NCI-H2196 treated with DMSO at 0.1 percent for 48 hours (cell line): ENCODE measurements around the gene SLC9A9.
"Not testable (repeated sequence)": the region's sequence is repeated elsewhere in the genome, so short reads cannot be mapped to it uniquely, and the experiment has no call there.

Experiments used
- DNase-seq: peaks from one replicate; lab custom pipeline; 2025; ENCODE audit not compliant: unreplicated experiment; lab: John Stamatoyannopoulos, UW

Gene SLC9A9

DNA sequence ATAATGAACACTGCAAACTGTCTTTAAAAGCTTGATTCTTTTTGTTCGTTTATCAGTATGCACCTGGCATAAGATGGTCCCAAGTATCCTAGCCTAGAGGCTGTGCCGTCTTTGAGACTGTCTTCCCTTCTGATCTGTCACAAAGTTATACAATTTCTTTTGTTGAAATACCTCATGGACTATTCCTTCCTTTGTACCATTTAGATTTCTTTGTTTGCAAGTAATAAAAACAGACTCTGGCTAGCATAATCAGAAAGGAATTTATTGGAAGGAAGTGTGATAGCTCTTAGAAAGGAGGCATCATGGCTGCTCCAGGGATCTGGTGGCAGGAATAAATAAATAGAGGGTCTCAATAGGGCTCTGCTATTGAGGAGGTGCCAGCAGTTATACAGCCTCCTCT lies 280.4 kb downstream of the SLC9A9 start:
- DNase-seq: no peak

DNA sequence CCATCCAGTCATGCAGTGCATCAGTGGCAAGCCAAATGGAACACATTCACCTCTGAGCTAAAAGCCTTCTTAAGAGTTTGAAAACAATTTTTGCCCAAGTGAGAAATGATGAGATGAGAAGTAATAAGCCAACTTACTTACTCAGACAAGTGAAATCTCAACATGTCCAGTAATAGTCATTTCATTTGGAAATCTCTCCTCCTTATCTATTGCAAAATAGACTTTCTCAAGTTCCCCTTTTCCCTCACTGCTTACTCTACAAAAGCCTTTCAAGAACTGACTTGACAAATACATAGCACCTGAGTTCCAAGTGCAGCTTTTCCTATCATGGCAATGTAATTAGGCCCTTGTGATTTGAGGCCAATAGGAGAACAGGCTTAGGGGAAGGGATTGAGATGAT lies 282.3 kb downstream of the SLC9A9 start:
- no peak for DNase-seq

DNA sequence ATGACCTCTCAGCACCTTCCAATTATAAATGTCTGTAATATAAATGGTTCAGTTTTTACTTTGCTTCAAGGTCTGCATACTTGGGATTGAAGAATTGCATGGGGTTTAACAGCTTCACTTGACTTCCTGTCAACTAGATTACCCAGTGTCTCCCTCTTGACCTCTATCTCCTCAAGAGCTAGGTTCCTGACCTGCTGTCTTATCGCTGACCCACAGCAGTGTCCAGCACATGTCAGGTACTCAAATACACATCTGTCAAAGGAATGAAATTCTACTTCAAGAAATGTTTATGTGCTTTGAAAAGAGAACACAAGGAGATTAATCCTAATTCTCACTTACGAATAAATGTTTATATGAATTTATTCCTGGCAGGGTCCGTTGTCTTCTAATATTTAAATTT lies 284.5 kb downstream of the SLC9A9 start:
- DNase-seq: no peak

GRCh38 chr3:143562789-143563188 lies 285.5 kb downstream of the SLC9A9 start:
- no peak for DNase-seq

- DNase-seq: no peak
Observed at GRCh38 chr3:143559296-143559695, 289.0 kb downstream of the SLC9A9 start.

GRCh38 chr3:143552851-143553250 lies 295.4 kb downstream of the SLC9A9 start:
- DNase-seq: no peak

DNA sequence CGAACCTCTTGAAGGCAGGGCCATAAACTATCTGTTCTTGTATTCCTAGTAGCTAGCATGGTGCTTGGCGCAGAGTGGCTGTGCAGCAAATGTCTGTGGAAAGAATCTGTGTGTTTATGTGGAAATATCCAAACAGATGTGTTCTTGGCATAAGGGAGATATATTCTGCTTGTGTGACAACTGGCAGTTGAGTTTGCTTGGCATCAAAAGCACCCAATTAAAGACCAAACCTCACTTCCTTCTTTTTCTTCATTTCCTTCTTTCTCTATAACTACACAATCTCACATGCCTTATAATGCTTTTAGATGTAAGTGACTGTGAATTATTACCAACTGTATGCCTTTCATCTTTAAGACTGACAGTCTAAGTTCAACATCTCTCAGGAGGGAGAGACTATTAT lies 296.5 kb downstream of the SLC9A9 start:
- no peak for DNase-seq

DNA sequence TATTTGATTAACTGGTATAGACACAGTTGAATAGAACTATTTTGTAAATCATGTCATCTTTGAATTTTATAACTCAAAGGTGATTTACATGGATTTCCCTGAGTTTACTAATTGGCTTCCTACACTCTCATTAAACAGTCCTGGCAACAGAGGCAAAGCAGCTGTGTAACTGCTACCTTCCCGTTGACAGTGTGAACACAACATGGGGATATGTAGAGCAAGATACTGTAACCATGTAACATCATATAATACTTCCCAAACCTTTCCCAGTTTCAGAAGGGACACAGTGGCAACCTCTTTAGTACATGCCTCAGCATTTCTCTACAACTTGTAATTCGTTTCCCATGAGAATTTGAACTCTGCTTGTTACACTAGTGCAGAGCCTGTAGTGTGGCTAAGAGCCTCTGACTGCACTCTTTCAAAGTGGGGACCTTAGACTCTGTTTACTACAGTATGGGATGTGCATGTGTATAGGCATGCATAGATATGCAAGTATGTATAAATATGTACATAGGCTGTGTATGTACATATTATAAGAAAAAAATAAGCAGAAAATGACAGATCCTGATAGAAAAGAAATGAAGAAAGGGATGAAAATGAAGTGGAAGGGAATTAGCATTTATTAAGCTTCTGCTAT lies 299.3 kb downstream of the SLC9A9 start:
- DNase-seq: no peak

- no peak for DNase-seq
Observed at GRCh38 chr3:143548393-143548792, 299.9 kb downstream of the SLC9A9 start.

DNA sequence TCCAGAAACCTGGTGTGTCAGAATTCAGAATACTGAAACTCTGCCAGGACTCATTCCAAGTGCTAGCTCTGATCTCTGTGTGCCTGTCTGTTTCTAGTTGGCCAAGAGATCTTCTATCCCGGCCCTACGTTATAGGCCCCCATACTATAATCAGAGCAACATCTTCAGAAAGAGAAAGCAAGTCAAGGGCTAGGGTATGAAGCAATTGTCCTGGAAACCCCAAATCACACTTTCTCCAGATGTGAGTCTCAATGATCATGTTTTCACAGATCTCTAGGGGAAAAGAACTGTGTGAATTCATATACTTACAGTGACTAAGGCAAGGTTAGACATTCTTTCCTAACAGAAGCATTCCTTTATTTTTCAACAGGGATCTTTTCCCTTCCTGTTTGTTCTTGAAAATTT lies 309.7 kb downstream of the SLC9A9 start:
- DNase-seq: no peak

DNA sequence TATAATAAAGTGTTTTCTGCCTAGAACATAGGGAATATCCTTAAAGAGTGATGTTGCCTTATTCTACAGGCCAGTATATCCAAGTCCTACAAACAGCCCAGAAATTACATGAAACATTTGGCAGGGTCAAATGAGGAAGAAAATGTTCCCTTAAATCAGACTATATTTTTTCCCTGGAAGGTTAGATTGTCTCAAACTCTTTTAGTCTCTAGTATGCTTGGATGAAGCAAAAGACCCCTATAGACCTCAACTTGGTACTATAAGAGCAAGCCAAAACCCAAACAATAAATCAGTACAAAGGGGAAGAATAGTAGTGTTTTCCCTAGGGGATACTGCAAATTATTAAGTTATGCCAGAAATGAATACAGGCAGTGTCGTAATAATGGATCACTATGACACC lies 310.2 kb downstream of the SLC9A9 start:
- DNase-seq: no peak

DNA sequence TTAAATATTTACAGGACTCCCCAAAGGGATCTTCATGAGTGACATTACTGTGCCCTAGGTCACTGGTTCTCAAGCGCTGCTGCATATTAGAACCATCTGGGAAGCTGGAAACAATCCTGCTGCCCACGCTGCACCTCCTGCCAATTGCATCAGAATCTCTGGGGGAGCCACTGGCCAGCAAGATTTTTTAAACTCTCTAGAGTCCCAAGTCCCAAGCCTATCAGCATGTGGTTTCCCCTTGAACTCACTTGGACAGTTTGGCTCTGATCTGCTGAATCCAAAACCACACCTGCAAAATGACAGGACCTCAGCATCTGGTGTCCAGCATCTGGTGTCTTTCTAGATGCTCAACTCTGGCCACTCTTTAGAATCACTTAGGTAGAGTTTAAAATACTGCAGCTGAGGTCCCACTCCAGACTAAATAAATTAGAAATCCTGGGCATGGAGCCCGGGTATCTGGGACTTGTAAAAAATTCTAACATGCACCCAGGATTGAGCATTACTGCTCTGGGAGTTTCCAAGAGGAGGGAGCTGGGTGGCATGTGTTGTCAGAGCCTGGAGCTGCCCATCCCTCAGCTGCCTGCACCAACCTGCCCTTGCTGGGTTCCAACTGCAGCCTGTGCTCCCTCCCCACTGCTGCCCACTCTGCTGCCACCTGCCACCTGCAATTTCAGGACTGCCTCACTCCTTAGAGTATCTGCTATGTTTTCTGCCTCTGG lies 311.3 kb downstream of the SLC9A9 start:
- no peak for DNase-seq

GRCh38 chr3:143535994-143536784 lies 312.1 kb downstream of the SLC9A9 start:
- DNase-seq: no peak

GRCh38 chr3:143533391-143533790 lies 314.9 kb downstream of the SLC9A9 start:
- DNase-seq: no peak

DNA sequence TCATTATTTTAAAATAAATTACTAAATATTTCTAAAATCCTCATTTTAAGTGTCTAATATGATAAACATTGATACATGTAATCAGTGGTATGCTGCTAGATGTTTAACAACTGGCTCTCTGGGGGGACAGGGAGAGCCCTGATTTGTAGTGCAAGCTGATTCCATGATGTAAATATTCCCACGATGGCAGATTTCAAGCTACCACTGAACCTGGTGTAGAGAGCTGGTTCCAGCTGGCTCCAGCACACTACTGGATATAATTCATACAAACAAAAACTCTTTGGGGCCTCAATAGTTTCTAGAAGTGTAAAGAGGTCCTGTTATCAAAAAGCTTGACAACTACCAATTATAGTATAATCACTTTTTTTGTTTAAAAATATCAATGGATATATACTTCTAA lies 316.2 kb downstream of the SLC9A9 start:
- no peak for DNase-seq

DNA sequence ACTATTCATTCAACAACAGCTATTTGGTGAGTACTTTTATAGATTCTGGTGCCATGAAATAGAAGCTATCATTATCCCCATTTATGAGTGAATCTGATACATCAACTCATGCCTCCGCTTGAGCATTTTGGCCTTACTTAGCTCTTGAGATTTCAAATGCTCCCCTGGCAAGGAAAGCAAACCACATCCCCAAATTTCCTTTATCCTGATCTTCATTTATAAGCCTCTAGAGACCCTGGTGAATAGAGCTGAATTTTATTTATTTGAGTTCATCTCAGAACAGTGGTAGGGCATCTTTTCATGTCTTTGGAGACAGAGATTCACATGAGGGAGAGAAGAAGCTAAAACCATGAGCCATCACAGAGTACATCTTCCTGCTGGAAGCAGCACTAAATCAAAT lies 317.2 kb downstream of the SLC9A9 start:
- DNase-seq: no peak

DNA sequence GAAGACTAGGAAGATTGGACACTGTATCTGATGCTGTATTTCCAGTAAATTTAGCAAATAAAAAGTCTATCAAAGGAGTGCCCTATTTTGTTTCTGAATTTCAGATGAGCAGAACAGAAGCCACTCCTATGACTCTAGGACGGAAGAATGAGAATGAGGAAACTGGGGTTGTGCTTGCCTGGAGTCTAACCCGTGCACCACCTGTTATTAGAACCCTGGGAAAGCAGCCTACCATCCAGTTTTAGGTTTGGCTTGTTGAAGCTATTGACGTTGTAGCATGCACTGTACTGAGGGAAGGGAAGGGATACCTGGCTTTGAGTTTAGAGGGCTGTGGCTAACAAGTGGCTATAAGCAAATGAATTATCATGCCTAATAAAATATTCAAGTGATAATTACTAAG lies 318.5 kb downstream of the SLC9A9 start:
- no peak for DNase-seq

- DNase-seq: no peak
Observed at GRCh38 chr3:143529018-143529478, 319.2 kb downstream of the SLC9A9 start.

DNA sequence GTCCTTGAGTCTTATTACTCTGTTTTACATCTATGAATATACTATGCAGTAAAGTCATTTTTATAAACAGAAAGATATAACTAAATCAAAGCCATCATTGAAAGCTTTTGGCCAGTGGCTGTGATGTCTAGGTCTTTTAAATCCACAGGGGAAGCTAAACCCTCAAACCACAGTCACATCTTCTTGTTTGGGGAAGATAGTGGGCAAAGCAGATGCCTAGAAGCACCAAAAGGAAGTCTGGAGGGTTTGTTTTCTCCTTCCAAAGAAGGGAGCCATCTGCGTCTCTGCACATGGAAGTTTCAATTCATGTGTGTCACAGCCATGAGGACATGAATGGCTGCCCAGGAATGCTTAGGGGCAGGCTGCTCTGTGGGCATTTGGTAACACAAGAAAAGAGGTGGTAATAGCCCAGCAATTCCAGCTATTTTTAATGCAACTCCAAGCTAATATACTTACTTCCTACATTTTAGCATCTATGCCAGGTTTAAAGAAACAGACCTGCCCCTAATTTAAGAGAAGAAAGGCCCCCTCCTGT lies 322.2 kb downstream of the SLC9A9 start:
- no peak for DNase-seq

DNA sequence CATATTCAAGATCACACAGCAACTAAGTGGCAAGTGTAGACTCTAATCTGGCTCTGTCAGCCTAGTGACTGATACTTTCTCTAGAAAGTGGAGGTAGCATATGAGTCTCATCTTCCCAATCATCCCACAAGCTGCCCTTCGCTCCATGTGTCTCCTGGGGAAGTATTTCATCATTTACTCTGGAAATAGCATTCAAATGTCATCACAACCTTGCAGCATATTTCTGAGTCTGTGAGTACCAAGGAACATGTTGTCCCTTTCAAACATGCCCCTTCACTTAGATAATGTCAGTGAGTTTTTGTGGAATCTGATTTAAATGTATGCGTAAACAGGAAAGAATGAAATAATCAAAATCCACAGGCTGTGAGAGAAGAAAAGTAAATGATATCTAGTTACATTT lies 322.9 kb downstream of the SLC9A9 start:
- no peak for DNase-seq

DNA sequence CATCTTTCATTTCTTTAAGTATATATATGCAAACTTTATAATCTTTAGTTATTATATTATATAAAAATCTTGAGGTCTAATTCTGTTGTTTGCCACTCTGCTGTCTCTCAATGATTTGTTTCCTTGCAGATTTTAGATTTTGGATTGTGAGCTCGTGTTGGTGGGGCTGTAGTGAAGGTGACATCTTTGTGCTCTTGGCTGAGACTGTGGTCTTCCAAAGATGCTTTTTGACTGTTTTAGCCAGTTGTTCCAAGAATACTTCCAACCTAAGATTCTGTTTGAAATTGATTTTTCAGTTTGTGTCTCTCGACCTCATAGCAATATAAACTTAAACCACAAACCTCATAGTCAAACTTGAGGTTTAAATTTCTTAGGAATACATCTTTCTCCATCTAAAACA lies 326.5 kb downstream of the SLC9A9 start:
- DNase-seq: no peak

GRCh38 chr3:143517131-143517530 lies 331.1 kb downstream of the SLC9A9 start:
- DNase-seq: not testable (repeated sequence)
